A549 treated with ZK216348 at 1 μM for 4 hours (cell line): ENCODE results near the gene DUOX2. TPM values are rescaled to one million over a fixed set of nuclear protein-coding genes. Genes with fewer than 3 reads are reported as not detected.

Experiments used
- total RNA-seq: library from RNA; stranded (reverse); fragments of 200-300 nt; extraction: Qiagen RNA extraction; gene quantifications from 5 replicates; pipeline ENCODE4 v1.2.3, GENCODE V29; 2022; ENCODE audit warnings: low read depth

DUOX2 gene
- total RNA-seq = 0.05 to 0.09 TPM (median 0.05 TPM) in 4 of 5 replicates, not detected in the other

DNA sequence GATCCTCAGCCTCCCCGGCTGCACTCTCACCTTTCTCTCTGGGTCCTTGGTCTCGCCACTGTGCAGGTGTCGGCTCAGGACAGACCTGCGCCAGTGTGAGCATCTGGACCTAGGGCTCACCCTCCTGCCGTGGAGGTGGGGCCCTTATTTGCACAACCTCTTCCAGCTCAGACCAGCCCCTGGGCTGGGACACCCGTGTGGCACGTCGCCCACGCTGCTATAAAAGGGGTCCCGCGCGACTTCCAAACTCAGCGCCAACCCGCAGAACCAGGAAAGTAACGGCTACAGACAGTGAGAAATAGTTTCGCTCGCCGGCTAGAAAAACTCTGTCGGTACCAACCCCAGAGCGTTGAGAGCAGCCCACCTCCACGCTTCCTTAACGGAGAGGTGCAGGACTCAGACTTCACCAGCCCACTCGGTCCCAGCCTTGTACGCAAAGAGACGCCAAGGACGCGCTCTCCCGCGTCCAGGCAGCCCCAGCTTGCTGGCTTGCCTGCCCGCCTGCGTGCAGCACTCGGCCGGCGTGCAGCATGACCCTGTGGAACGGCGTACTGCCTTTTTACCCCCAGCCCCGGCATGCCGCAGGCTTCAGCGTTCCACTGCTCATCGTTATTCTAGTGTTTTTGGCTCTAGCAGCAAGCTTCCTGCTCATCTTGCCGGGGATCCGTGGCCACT lies at the start of gene DUOX2, which contains the start of gene DUOXA2:
DUOX2 (minus strand) TSS at position 97 of the 675 bp plus-strand sequence. CDS start 761 bp downstream, outside the sequence.
DUOXA2 (plus strand) TSS at position 251 of the 675 bp plus-strand sequence; CDS start at position 531, 280 bp downstream.

DNA sequence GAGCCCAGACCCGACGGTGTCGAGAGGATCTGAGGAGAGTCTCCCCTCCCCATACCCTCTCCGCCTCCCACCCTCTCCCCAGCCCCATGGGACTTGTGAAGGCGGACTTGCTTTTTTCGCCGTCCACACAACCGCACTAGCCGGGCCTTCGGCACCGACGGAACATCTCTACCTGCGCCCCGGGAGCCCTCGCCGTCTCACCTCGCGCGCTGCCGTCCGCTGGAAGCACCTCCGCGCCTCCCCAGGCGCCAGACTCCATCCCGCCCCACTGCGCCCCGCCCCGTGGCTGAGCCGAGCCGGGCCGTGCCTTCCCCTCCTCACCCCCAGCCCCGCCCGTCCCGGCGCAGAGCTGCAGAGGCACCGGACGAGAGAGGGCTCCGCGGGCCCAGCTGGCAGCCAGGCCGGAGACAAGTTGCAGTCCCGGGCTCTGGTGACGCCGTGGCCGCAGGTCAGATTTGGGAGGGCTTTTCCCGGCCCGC lies 15.7 kb upstream of the DUOX2 start, which contains the start of the genes DUOX1 and DUOXA1:
DUOX1 (plus strand) TSS at position 344 of the 479 bp plus-strand sequence. CDS start 1,973 bp downstream, outside the sequence.
DUOXA1 (minus strand) TSS at position 229 of the 479 bp plus-strand sequence. CDS start 6,865 bp downstream, outside the sequence.

Other genes with a start within 250 kb of the DUOX2 start
- not detected in 5 replicates for gene TERB2, start 157.5 kb downstream of the DUOX2 start, total RNA-seq
- 31.9 to 36.2 TPM (median 34.4 TPM) in 5 replicates for gene SORD, start 91.0 kb downstream of the DUOX2 start, total RNA-seq
- gene DUOXA2, start 154 bp upstream of the DUOX2 start, total RNA-seq = not detected in 5 replicates
- gene DUOXA1, start 15.7 kb upstream of the DUOX2 start, total RNA-seq = 0.07 to 0.28 TPM (median 0.08 TPM) in 4 of 5 replicates, not detected in the other
- gene DUOX1, start 15.8 kb upstream of the DUOX2 start, total RNA-seq = not detected in 5 replicates
- 0.39 to 1.1 TPM (median 0.85 TPM) in 5 replicates for gene SHF, start 73.8 kb upstream of the DUOX2 start, total RNA-seq
- not detected in 5 replicates for gene SLC28A2, start 138.1 kb upstream of the DUOX2 start, total RNA-seq